HepG2 (cell line): ENCODE results near the gene INPP4B. TPM values are rescaled to one million over a fixed set of nuclear protein-coding genes. Genes with fewer than 3 reads are reported as not detected.

ENCODE experiments used
- ATAC-seq: fragments of 200-7000 bp; cut with Tn5 transposase; 3 replicates; pipeline ENCODE4 v1.9.1; 2020; ENCODE audit warnings: mild to moderate bottlenecking, moderate library complexity
- BruUV-seq: library from RNA; stranded (reverse); fragments of 400-500 nt; replicated peaks from 2 replicates; lab custom pipeline; 2021; lab: Mats Ljungman, UMichigan
- CTCF ChIA-PET: fragments of 300-600 bp; formaldehyde crosslinking; extraction: SDS; loops from one replicate; lab custom pipeline; 2021; ENCODE audit warnings: low total read pairs, inconsistent platforms, low intra/inter-chr PET ratio; lab: Yijun Ruan, JAX
- POLR2A ChIA-PET: fragments of 350-600 bp; sonication (Branson Sonifier 250); formaldehyde crosslinking; loops from one replicate; lab custom pipeline; 2020; ENCODE audit warnings: antibody characterized with exemption, inconsistent platforms; lab: Yijun Ruan, JAX
- DNase-seq: peaks from one replicate; pipeline ENCODE4 v3.0.0-alpha.2; 2015; ENCODE audit warnings: low spot score
- FAIRE-seq: peaks from 3 replicates; lab custom pipeline; 2011; peaks lifted over from hg19 to GRCh38; lab: Jason Lieb, UNC
- H2AFZ ChIP-seq: one replicate; pipeline ENCODE4 v1.6.1; 2011; ENCODE audit warnings: low read length, inconsistent platforms
- H3K27ac ChIP-seq: fragments of 300-600 bp; 3 replicates; pipeline ENCODE4 v1.8.0; 2011; ENCODE audit warnings: mixed run types, mild to moderate bottlenecking, mixed read lengths, low read length, inconsistent platforms; ENCODE audit not compliant: insufficient read depth; ENCODE audit errors: extremely low read length
- H3K27me3 ChIP-seq, 2 experiments: fragments of 200-600 bp in 1 of 2; 2 replicates in 1 of 2; 3 replicates in 1 of 2; pipeline versions ENCODE4 v1.6.0 to v1.8.0; 2011; ENCODE audit warnings: low read length in 2 of 2, mild to moderate bottlenecking in 2 of 2, moderate library complexity in 2 of 2, inconsistent platforms in 1 of 2; ENCODE audit not compliant: insufficient read depth in 2 of 2, control insufficient read depth in 1 of 2
- H3K36me3 ChIP-seq, 2 experiments: fragments of 200-600 bp in 1 of 2; replicated peaks in 1 of 2; 2 replicates in 1 of 2; 3 replicates in 1 of 2; pipeline versions ENCODE4 v1.5.1 to v1.8.0; 2011; ENCODE audit warnings: low read length in 2 of 2, inconsistent platforms in 1 of 2; ENCODE audit not compliant: insufficient read depth in 2 of 2, control insufficient read depth in 1 of 2
- H3K4me1 ChIP-seq: 2 replicates; pipeline ENCODE4 v1.5.1; 2012; ENCODE audit warnings: low read length, inconsistent platforms; ENCODE audit not compliant: insufficient read depth
- H3K4me2 ChIP-seq: 2 replicates; pipeline ENCODE4 v1.6.0; 2011; ENCODE audit warnings: low read depth, low read length, inconsistent platforms
- H3K4me3 ChIP-seq, 3 experiments: fragments of 200-600 bp in 1 of 3; sonication (generic), shearing (Covaris generic) in 1 of 3; replicated peaks in 1 of 3; 2 replicates each; pipeline ENCODE4 v1.5.1; 2011 to 2016; ENCODE audit warnings: low read length in 3 of 3, inconsistent platforms in 2 of 3, low read depth in 2 of 3, mild to moderate bottlenecking in 2 of 3, control low read depth in 1 of 3, mixed read lengths in 1 of 3; ENCODE audit not compliant: insufficient read depth in 1 of 3
- H3K79me2 ChIP-seq: one replicate; pipeline ENCODE4 v1.6.1; 2011; ENCODE audit warnings: low read length, inconsistent platforms; ENCODE audit not compliant: insufficient read depth
- H3K9ac ChIP-seq: 2 replicates; pipeline ENCODE4 v1.6.0; 2011; ENCODE audit warnings: mild to moderate bottlenecking, low read depth, low read length, inconsistent platforms; ENCODE audit not compliant: insufficient read depth
- H3K9me3 ChIP-seq: 2 replicates; pipeline ENCODE4 v1.5.1; 2012; ENCODE audit warnings: mild to moderate bottlenecking, low read length
- H4K20me1 ChIP-seq: 2 replicates; pipeline ENCODE4 v1.6.0; 2011; ENCODE audit warnings: inconsistent platforms, mild to moderate bottlenecking, low read length, moderate library complexity; ENCODE audit not compliant: insufficient read depth
- IKZF1 ChIP-seq: fragments of 450-650 bp; IDR thresholded peaks from 2 replicates; pipeline ENCODE4 v1.7.1; 2016
- KLF6 ChIP-seq: IDR thresholded peaks from 2 replicates; pipeline ENCODE4 v1.8.0; 2016; ENCODE audit warnings: missing biosample characterization, missing genetic modification reagents
- KLF9 ChIP-seq: IDR thresholded peaks from 2 replicates; pipeline ENCODE4 v1.6.1; 2016; ENCODE audit warnings: low read depth
- MYNN ChIP-seq: sonication (generic); formaldehyde crosslinking; IDR thresholded peaks from 2 replicates; pipeline ENCODE4 v1.4.0; 2020; ENCODE audit warnings: mild to moderate bottlenecking, low read depth, missing genetic modification reagents
- PPARG ChIP-seq: conservative IDR thresholded peaks from 2 replicates; pipeline ENCODE4 v1.6.1; 2016; ENCODE audit warnings: missing biosample characterization, missing genetic modification reagents
- PRPF4 ChIP-seq: fragments of 200-400 bp; formaldehyde crosslinking; IDR thresholded peaks from 2 replicates; pipeline ENCODE4 v1.6.1; 2016; ENCODE audit warnings: low read length, low read depth; ENCODE audit not compliant: poor library complexity, severe bottlenecking
- SYNCRIP ChIP-seq: fragments of 200-400 bp; formaldehyde crosslinking; IDR thresholded peaks from 2 replicates; pipeline ENCODE4 v1.6.1; 2018; ENCODE audit warnings: mild to moderate bottlenecking, low read depth, low read length; ENCODE audit not compliant: insufficient read depth
- ZNF274 ChIP-seq: sonication (generic); formaldehyde crosslinking; IDR thresholded peaks from 2 replicates; pipeline ENCODE4 v1.5.1; 2020; ENCODE audit warnings: mild to moderate bottlenecking, missing genetic modification reagents
- ZNF557 ChIP-seq: sonication (generic); formaldehyde crosslinking; IDR thresholded peaks from 2 replicates; pipeline ENCODE4 v1.4.0; 2020; ENCODE audit warnings: missing genetic modification reagents
- WGBS: methylation state at CpG from one replicate; pipeline ENCODE4 v1.1.6; 2017; ENCODE audit warnings: low lambda C conversion rate; 5-methylcytosine and 5-hydroxymethylcytosine counted together
- in situ Hi-C: cut with HindIII; loops from 2 replicates; pipeline ENCODE4 v1.10.0; 2017; ENCODE audit warnings: low pct_unique_long_range_greater_than_20kb; ENCODE audit not compliant: extremely low pct_ligation_motif_present
- intact Hi-C: fragments of 100-400 bp; cut with micrococcal nuclease; formaldehyde crosslinking; loops from one replicate; pipeline ENCODE4 v1.10.0; 2022; ENCODE audit not compliant: unreplicated experiment
- polyA plus RNA-seq, 8 experiments: library from polyadenylated mRNA; depleted of rRNA in 3 of 8; stranded (reverse) in 7 of 8; unstranded in 1 of 8; fragments of >200 nt; fragmentation: Illumina TruSeq in 4 of 8; extraction: Trizol in 4 of 8; gene quantifications; 2 replicates each; pipeline versions ENCODE4 v1.2.1 to v1.2.3, GENCODE V29; 2011 to 2016; ENCODE audit warnings: low read depth in 4 of 8, missing spikeins in 1 of 8, mixed read lengths in 1 of 8; ENCODE audit not compliant: insufficient read depth in 1 of 8
- total RNA-seq, 5 experiments: library from RNA; depleted of rRNA; stranded (reverse); fragments of >200 nt; fragmentation: Illumina TruSeq; extraction: Trizol; gene quantifications; 2 replicates each; pipeline ENCODE4 v1.2.3, GENCODE V29; 2016; ENCODE audit warnings: low read depth in 1 of 5
- TF ChIP-seq, protein P1 (sequence below): sonication (generic); formaldehyde crosslinking; IDR thresholded peaks from 2 replicates; pipeline ENCODE4 v1.5.1; 2020; ENCODE audit warnings: missing genetic modification reagents, mild to moderate bottlenecking, borderline replicate concordance
- TF ChIP-seq, protein P2 (sequence below): IDR thresholded peaks from 2 replicates; pipeline ENCODE4 v1.4.0; 2020; ENCODE audit warnings: mild to moderate bottlenecking, missing genetic modification reagents
- TF ChIP-seq, protein P3 (sequence below): sonication (generic); formaldehyde crosslinking; IDR thresholded peaks from 2 replicates; pipeline ENCODE4 v1.8.1; 2023; ENCODE audit warnings: mild to moderate bottlenecking, inconsistent platforms, moderate library complexity, missing genetic modification reagents, borderline replicate concordance
- TF ChIP-seq, protein P4 (sequence below): sonication (generic); formaldehyde crosslinking; IDR thresholded peaks from 2 replicates; pipeline ENCODE4 v1.4.0; 2020; ENCODE audit warnings: missing genetic modification reagents
- TF ChIP-seq, protein P5 (sequence below): sonication (generic); formaldehyde crosslinking; IDR thresholded peaks from 2 replicates; pipeline ENCODE4 v1.9.0; 2022; ENCODE audit warnings: low read depth, missing genetic modification reagents

Gene INPP4B
- total and polyA plus RNA-seq, 2 of the 13 experiments (the other 11 are each of a cell fraction or from before 2014, with no cell fraction given) = not detected

DNA sequence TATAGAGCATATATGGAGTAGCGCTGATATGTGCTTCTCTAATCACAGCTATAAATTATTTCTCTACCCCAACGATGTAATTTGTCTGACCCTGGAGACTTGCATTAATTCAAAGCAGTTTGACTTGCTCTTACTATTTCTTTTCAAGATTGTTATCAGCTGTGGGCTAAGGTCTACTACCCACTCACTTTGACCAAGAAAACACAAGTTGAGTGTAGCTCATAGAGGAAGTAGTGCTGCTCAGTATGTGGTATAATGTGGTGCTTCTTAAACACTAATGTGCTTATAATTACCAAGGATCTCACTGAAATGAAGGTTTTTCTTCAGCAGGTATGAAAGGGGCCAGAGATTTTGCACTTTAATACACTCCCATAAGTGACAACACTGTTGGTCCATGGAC is 70.1 kb downstream of the INPP4B start:
- in situ Hi-C loops (no loop called here), intact Hi-C loops (no loop called here)
- H3K79me2 ChIP-seq = no peaks in the 10 kb centered on the region
- H3K4me2 ChIP-seq = no peak overlapping the region
- no peaks in the 10 kb centered on the region for H4K20me1 ChIP-seq
- no peak overlapping the region for H3K4me3 ChIP-seq
- DNase-seq (no peak), FAIRE-seq (no peak), ATAC-seq (no peak)
- no peak overlapping the region for H3K9ac ChIP-seq
- CTCF ChIA-PET = no interaction called here
- no TSS peak for BruUV-seq
- H3K27ac ChIP-seq = no peak overlapping the region
- H3K4me1 ChIP-seq = no peaks in the 10 kb centered on the region
- H2AFZ ChIP-seq = no peak overlapping the region
- no peaks in the 10 kb centered on the region for H3K36me3 ChIP-seq
- 1% methylated on average over 2 of the region's 2 CpGs for WGBS
- H3K9me3 ChIP-seq = no peaks in the 10 kb centered on the region
- no peaks in the 10 kb centered on the region; a peak in 1 of 5 replicates for H3K27me3 ChIP-seq
- POLR2A ChIA-PET = no interaction called here
- TF ChIP-seq PPARG (CRISPR knock-in tag) (no peak), IKZF1 (no peak), ZNF274 (CRISPR knock-in tag) (no peak), KLF6 (CRISPR knock-in tag) (no peak), PRPF4 (no peak), MYNN (CRISPR knock-in tag) (no peak), KLF9 (no peak), ZNF557 (CRISPR knock-in tag) (no peak), SYNCRIP (no peak)
- TF ChIP-seq, protein P1, sequence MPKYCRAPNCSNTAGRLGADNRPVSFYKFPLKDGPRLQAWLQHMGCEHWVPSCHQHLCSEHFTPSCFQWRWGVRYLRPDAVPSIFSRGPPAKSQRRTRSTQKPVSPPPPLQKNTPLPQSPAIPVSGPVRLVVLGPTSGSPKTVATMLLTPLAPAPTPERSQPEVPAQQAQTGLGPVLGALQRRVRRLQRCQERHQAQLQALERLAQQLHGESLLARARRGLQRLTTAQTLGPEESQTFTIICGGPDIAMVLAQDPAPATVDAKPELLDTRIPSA (CRISPR knock-in tag) = no peak
- TF ChIP-seq, protein P2, sequence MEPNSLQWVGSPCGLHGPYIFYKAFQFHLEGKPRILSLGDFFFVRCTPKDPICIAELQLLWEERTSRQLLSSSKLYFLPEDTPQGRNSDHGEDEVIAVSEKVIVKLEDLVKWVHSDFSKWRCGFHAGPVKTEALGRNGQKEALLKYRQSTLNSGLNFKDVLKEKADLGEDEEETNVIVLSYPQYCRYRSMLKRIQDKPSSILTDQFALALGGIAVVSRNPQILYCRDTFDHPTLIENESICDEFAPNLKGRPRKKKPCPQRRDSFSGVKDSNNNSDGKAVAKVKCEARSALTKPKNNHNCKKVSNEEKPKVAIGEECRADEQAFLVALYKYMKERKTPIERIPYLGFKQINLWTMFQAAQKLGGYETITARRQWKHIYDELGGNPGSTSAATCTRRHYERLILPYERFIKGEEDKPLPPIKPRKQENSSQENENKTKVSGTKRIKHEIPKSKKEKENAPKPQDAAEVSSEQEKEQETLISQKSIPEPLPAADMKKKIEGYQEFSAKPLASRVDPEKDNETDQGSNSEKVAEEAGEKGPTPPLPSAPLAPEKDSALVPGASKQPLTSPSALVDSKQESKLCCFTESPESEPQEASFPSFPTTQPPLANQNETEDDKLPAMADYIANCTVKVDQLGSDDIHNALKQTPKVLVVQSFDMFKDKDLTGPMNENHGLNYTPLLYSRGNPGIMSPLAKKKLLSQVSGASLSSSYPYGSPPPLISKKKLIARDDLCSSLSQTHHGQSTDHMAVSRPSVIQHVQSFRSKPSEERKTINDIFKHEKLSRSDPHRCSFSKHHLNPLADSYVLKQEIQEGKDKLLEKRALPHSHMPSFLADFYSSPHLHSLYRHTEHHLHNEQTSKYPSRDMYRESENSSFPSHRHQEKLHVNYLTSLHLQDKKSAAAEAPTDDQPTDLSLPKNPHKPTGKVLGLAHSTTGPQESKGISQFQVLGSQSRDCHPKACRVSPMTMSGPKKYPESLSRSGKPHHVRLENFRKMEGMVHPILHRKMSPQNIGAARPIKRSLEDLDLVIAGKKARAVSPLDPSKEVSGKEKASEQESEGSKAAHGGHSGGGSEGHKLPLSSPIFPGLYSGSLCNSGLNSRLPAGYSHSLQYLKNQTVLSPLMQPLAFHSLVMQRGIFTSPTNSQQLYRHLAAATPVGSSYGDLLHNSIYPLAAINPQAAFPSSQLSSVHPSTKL (CRISPR knock-in tag) = no peak
- TF ChIP-seq, protein P3, sequence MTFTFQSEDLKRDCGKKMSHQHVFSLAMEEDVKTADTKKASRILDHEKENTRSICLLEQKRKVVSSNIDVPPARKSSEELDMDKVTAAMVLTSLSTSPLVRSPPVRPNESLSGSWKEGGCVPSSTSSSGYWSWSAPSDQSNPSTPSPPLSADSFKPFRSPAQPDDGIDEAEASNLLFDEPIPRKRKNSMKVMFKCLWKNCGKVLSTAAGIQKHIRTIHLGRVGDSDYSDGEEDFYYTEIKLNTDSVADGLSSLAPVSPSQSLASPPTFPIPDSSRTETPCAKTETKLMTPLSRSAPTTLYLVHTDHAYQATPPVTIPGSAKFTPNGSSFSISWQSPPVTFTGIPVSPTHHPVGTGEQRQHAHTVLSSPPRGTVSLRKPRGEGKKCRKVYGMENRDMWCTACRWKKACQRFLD (CRISPR knock-in tag) = no peak
- TF ChIP-seq, protein P4, sequence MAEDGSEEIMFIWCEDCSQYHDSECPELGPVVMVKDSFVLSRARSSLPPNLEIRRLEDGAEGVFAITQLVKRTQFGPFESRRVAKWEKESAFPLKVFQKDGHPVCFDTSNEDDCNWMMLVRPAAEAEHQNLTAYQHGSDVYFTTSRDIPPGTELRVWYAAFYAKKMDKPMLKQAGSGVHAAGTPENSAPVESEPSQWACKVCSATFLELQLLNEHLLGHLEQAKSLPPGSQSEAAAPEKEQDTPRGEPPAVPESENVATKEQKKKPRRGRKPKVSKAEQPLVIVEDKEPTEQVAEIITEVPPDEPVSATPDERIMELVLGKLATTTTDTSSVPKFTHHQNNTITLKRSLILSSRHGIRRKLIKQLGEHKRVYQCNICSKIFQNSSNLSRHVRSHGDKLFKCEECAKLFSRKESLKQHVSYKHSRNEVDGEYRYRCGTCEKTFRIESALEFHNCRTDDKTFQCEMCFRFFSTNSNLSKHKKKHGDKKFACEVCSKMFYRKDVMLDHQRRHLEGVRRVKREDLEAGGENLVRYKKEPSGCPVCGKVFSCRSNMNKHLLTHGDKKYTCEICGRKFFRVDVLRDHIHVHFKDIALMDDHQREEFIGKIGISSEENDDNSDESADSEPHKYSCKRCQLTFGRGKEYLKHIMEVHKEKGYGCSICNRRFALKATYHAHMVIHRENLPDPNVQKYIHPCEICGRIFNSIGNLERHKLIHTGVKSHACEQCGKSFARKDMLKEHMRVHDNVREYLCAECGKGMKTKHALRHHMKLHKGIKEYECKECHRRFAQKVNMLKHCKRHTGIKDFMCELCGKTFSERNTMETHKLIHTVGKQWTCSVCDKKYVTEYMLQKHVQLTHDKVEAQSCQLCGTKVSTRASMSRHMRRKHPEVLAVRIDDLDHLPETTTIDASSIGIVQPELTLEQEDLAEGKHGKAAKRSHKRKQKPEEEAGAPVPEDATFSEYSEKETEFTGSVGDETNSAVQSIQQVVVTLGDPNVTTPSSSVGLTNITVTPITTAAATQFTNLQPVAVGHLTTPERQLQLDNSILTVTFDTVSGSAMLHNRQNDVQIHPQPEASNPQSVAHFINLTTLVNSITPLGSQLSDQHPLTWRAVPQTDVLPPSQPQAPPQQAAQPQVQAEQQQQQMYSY (CRISPR knock-in tag) = no peak
- TF ChIP-seq, protein P5, sequence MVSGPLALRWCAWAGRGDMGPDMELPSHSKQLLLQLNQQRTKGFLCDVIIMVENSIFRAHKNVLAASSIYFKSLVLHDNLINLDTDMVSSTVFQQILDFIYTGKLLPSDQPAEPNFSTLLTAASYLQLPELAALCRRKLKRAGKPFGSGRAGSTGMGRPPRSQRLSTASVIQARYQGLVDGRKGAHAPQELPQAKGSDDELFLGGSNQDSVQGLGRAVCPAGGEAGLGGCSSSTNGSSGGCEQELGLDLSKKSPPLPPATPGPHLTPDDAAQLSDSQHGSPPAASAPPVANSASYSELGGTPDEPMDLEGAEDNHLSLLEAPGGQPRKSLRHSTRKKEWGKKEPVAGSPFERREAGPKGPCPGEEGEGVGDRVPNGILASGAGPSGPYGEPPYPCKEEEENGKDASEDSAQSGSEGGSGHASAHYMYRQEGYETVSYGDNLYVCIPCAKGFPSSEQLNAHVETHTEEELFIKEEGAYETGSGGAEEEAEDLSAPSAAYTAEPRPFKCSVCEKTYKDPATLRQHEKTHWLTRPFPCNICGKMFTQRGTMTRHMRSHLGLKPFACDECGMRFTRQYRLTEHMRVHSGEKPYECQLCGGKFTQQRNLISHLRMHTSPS (CRISPR knock-in tag) = no peak
